Measurements from ENCODE around the gene TMEM184A.

- TF ChIP-seq CTCF (conservative IDR thresholded peaks at IDR 0.05; ENCODE audit: low read depth in 2 of 2) = no peak
- no peak for TF ChIP-seq ETS1 (IDR thresholded peaks at IDR 0.05)
- no peak for TF ChIP-seq JUNB (IDR thresholded peaks at IDR 0.05; ENCODE audit: unreplicated experiment)
- TF ChIP-seq ZNF114 (CRISPR knock-in tag; IDR thresholded peaks at IDR 0.05) = no peak
- no peak for TF ChIP-seq EZH2 (IDR thresholded peaks at IDR 0.05; ENCODE audit: low read depth, unreplicated experiment)
- no peak for TF ChIP-seq NANOG (IDR thresholded peaks at IDR 0.05; ENCODE audit: borderline replicate concordance)
- no peak for TF ChIP-seq REST (IDR thresholded peaks at IDR 0.05; ENCODE audit: unreplicated experiment)
- no peak for TF ChIP-seq POLR2AphosphoS5 (IDR thresholded peaks at IDR 0.05; ENCODE audit: low read depth)
- no peak for TF ChIP-seq EZH2phosphoT487 (IDR thresholded peaks at IDR 0.05; ENCODE audit: unreplicated experiment)
- TF ChIP-seq ZNF331 (CRISPR knock-in tag; IDR thresholded peaks at IDR 0.05; ENCODE audit: low read depth) = no peak
- TF ChIP-seq CREB1 (CRISPR knock-in tag; IDR thresholded peaks at IDR 0.05; ENCODE audit: low read depth) = no peak
Observed at GRCh38 chr7:1598961-1599639, 43.1 kb upstream of the TMEM184A start.
